Panc1 (cell line): ENCODE results near the gene ST3GAL4. TPM values are rescaled to one million over a fixed set of nuclear protein-coding genes. Genes with fewer than 3 reads are reported as not detected.

Experiments used
- ATAC-seq: fragments of 200-7000 bp; cut with Tn5 transposase; 2 replicates; pipeline ENCODE4 v1.9.1; 2020; ENCODE audit warnings: mild to moderate bottlenecking, moderate library complexity
- BruUV-seq: library from RNA; stranded (reverse); fragments of 400-500 nt; replicated peaks from 2 replicates; lab custom pipeline; 2021; lab: Mats Ljungman, UMichigan
- CTCF ChIA-PET: fragments of 300-600 bp; sonication (Branson Sonifier 250); formaldehyde crosslinking; loops from one replicate; lab custom pipeline; 2022; ENCODE audit warnings: antibody characterized with exemption; lab: Charles Lee
- POLR2A ChIA-PET: fragments of 300-600 bp; sonication (Branson Sonifier 250); formaldehyde crosslinking; loops from one replicate; lab custom pipeline; 2022; ENCODE audit warnings: antibody characterized with exemption; lab: Charles Lee
- DNase-seq: peaks from one replicate; pipeline ENCODE4 v3.0.0-alpha.2; 2010; ENCODE audit warnings: low read depth, low spot score
- H3K27ac ChIP-seq: 2 replicates; pipeline ENCODE4 v1.5.1; 2011; ENCODE audit warnings: mild to moderate bottlenecking, low read length, inconsistent platforms
- H3K27me3 ChIP-seq: fragments of 200-500 bp; sonication (Bioruptor generic); 2 replicates; pipeline ENCODE4 v1.6.0; 2014; ENCODE audit warnings: low read length, inconsistent platforms; ENCODE audit not compliant: control insufficient read depth, insufficient read depth
- H3K36me3 ChIP-seq: fragments of 200-500 bp; sonication (Bioruptor generic); 2 replicates; pipeline ENCODE4 v1.5.1; 2014; ENCODE audit warnings: inconsistent platforms, mild to moderate bottlenecking, low read length, moderate library complexity; ENCODE audit not compliant: control insufficient read depth, insufficient read depth
- H3K4me1 ChIP-seq: 2 replicates; pipeline ENCODE4 v1.5.1; 2011; ENCODE audit warnings: inconsistent platforms, mild to moderate bottlenecking, low read length, moderate library complexity; ENCODE audit not compliant: control insufficient read depth, insufficient read depth
- H3K4me3 ChIP-seq, 2 experiments: 2 replicates each; pipeline ENCODE4 v1.5.1; 2011 to 2012; ENCODE audit warnings: low read depth in 2 of 2, low read length in 2 of 2, mild to moderate bottlenecking in 2 of 2, inconsistent platforms in 1 of 2, moderate library complexity in 1 of 2
- H3K9me3 ChIP-seq: fragments of 200-500 bp; sonication (Bioruptor generic); 2 replicates; pipeline ENCODE4 v1.5.1; 2014; ENCODE audit warnings: low read depth, mild to moderate bottlenecking, inconsistent platforms, low read length, moderate library complexity; ENCODE audit not compliant: control insufficient read depth, insufficient read depth
- POLR2AphosphoS5 ChIP-seq: IDR thresholded peaks from 2 replicates; pipeline ENCODE4 v1.6.1; 2012; ENCODE audit warnings: mild to moderate bottlenecking, low read depth, low read length, moderate library complexity
- SIN3A ChIP-seq: IDR thresholded peaks from 2 replicates; pipeline ENCODE4 v1.6.1; 2012; ENCODE audit warnings: low read depth, mild to moderate bottlenecking, low read length, moderate library complexity, borderline replicate concordance; ENCODE audit not compliant: insufficient read depth
- TCF7L2 ChIP-seq: IDR thresholded peaks from 2 replicates; pipeline ENCODE4 v1.6.1; 2011; ENCODE audit warnings: mild to moderate bottlenecking, low read depth, low read length, inconsistent platforms
- in situ Hi-C: cut with HindIII; loops from 2 replicates; pipeline ENCODE4 v1.10.0; 2016; ENCODE audit warnings: low sequenced_read_pairs, low pct_unique_long_range_greater_than_20kb
- intact Hi-C: fragments of 100-400 bp; cut with micrococcal nuclease; formaldehyde crosslinking; loops from one replicate; pipeline ENCODE4 v1.10.0; 2022; ENCODE audit not compliant: unreplicated experiment
- total RNA-seq: library from RNA; stranded (reverse); gene quantifications from one replicate; pipeline ENCODE4 v1.2.1, GENCODE V29; 2021; ENCODE audit not compliant: unreplicated experiment
- TF ChIP-seq, protein P1 (sequence below): fragments of 450-650 bp; IDR thresholded peaks from 2 replicates; pipeline ENCODE4 v1.5.1; 2017; ENCODE audit warnings: mild to moderate bottlenecking
- TF ChIP-seq, protein P2 (sequence below), 2 experiments: IDR thresholded peaks; 2 replicates each; pipeline ENCODE4 v1.6.1; 2011 to 2012; ENCODE audit warnings: low read depth in 2 of 2, control low read depth in 1 of 2, low read length in 1 of 2, mild to moderate bottlenecking in 1 of 2, moderate library complexity in 1 of 2; ENCODE audit not compliant: insufficient read depth in 1 of 2

ST3GAL4 gene
- total RNA-seq, 1 experiment from 2014 or later: 56.6 TPM

DNA sequence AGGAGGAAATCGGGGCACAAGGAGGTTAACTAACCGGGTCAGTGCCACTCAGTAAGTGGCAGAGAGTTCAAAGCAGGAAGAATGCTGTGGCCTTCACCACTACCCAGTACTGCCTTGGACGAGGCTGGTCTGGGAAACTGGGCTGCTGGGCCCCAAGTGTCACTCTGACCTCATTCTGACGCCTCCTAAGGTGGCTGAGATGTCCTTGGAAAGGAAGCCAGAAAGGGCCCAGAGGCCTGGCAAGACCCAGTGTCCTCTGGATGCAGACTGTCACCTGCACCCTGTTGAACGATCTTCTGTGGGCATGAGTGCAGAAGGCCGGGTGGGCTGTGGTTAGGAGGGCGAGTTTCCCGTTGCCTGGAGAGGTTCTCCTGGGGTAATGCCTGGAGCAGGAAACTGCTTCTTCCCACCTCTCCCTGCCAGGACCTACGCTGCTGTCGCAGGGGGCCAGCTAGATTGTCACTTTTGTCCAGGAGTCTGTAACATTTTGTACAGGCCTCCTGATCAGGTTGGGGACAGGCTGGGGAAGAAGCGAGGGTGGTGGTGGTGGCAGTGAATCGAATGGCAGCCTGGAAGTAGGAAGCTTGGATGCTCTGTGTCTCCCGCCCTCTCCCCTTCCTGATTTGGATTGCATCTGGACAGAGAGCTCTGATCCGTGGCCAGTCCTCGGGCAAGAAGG, 105.1 kb downstream of the ST3GAL4 start:
- no TSS peak for BruUV-seq

DNA sequence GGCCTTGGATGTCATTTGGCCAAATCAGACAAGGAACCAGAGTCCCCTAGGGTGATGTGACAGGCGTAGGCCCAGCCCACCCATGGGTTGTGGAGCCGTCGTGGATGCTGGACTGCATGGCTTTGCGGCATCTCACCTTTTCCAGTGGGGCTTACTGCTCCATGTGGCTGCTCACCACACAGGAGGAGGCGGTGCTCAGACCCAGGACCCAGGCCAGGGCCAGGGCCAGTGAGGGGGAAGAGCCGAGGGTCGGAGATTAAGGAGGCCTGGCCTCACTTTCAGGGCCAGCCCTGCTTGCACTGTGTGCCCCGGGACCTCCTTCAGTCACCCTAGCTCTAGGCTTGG, 105.6 kb downstream of the ST3GAL4 start:
- Histone ChIP-seq H3K36me3 (no peaks in the 10 kb centered on the region), H3K27ac (no peak overlapping the region), H3K27me3 (peaks cover 9% of the 10 kb centered on the region; the same call in 1 of the 2 replicates), H3K4me3 (no peak overlapping the region), H3K9me3 (no peaks in the 10 kb centered on the region), H3K4me1 (no peaks in the 10 kb centered on the region)
- intact Hi-C loops: no loop called here
- in situ Hi-C loops: no loop called here
- TF ChIP-seq SIN3A (no peak), TCF7L2 (no peak), POLR2AphosphoS5 (no peak)
- TF ChIP-seq, protein P1, sequence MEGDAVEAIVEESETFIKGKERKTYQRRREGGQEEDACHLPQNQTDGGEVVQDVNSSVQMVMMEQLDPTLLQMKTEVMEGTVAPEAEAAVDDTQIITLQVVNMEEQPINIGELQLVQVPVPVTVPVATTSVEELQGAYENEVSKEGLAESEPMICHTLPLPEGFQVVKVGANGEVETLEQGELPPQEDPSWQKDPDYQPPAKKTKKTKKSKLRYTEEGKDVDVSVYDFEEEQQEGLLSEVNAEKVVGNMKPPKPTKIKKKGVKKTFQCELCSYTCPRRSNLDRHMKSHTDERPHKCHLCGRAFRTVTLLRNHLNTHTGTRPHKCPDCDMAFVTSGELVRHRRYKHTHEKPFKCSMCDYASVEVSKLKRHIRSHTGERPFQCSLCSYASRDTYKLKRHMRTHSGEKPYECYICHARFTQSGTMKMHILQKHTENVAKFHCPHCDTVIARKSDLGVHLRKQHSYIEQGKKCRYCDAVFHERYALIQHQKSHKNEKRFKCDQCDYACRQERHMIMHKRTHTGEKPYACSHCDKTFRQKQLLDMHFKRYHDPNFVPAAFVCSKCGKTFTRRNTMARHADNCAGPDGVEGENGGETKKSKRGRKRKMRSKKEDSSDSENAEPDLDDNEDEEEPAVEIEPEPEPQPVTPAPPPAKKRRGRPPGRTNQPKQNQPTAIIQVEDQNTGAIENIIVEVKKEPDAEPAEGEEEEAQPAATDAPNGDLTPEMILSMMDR: no peak
- TF ChIP-seq, protein P2, sequence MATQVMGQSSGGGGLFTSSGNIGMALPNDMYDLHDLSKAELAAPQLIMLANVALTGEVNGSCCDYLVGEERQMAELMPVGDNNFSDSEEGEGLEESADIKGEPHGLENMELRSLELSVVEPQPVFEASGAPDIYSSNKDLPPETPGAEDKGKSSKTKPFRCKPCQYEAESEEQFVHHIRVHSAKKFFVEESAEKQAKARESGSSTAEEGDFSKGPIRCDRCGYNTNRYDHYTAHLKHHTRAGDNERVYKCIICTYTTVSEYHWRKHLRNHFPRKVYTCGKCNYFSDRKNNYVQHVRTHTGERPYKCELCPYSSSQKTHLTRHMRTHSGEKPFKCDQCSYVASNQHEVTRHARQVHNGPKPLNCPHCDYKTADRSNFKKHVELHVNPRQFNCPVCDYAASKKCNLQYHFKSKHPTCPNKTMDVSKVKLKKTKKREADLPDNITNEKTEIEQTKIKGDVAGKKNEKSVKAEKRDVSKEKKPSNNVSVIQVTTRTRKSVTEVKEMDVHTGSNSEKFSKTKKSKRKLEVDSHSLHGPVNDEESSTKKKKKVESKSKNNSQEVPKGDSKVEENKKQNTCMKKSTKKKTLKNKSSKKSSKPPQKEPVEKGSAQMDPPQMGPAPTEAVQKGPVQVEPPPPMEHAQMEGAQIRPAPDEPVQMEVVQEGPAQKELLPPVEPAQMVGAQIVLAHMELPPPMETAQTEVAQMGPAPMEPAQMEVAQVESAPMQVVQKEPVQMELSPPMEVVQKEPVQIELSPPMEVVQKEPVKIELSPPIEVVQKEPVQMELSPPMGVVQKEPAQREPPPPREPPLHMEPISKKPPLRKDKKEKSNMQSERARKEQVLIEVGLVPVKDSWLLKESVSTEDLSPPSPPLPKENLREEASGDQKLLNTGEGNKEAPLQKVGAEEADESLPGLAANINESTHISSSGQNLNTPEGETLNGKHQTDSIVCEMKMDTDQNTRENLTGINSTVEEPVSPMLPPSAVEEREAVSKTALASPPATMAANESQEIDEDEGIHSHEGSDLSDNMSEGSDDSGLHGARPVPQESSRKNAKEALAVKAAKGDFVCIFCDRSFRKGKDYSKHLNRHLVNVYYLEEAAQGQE (IDR thresholded peaks at IDR 0.05; ENCODE audit: insufficient read depth in 1 of 2, low read depth in 2 of 2, low read length in 1 of 2): no peak
- CTCF ChIA-PET: no interaction called here
- DNase-seq (no peak), ATAC-seq (no peak)
- no TSS peak for BruUV-seq
- POLR2A ChIA-PET: no interaction called here

More for the DNA sequence above, 105.1 kb downstream of the ST3GAL4 start:
- Histone ChIP-seq H3K27me3 (peaks cover 9% of the 10 kb centered on the region; the same call in 1 of the 2 replicates), H3K36me3 (no peaks in the 10 kb centered on the region), H3K27ac (no peak overlapping the region), H3K4me1 (no peaks in the 10 kb centered on the region), H3K4me3 (no peak overlapping the region), H3K9me3 (no peaks in the 10 kb centered on the region)
- DNase-seq (no peak), ATAC-seq (no peak)
- POLR2A ChIA-PET: no interaction called here
- intact Hi-C loops: no loop called here
- TF ChIP-seq SIN3A (no peak), TCF7L2 (no peak), POLR2AphosphoS5 (no peak)
- TF ChIP-seq, protein P2 (IDR thresholded peaks at IDR 0.05; ENCODE audit: insufficient read depth in 1 of 2, low read depth in 2 of 2, low read length in 1 of 2): no peak
- TF ChIP-seq, protein P1: no peak
- CTCF ChIA-PET: interaction anchor here (1.7 kb wide), 1 partner anchor 20 kb away, joined by 4 read pairs; no protein-coding TSS in a partner anchor
- in situ Hi-C loops: no loop called here
